SK-MEL-5 (cell line): ENCODE results near the gene HDHD5. TPM values are rescaled to one million over a fixed set of nuclear protein-coding genes. Genes with fewer than 3 reads are reported as not detected.

Experiments used
- DNase-seq: peaks from one replicate; pipeline ENCODE4 v3.0.0-alpha.2; 2016; ENCODE audit warnings: low read depth, low spot score
- in situ Hi-C: cut with HindIII; loops from 2 replicates; pipeline ENCODE4 v1.10.0; 2016; ENCODE audit warnings: low sequenced_read_pairs, high pct_unique_total_duplicates, low pct_unique_long_range_greater_than_20kb
- polyA plus RNA-seq, 2 experiments: library from polyadenylated mRNA; depleted of rRNA; stranded (reverse); fragments of >200 nt; gene quantifications; 2 replicates each; pipeline ENCODE4 v1.2.3, GENCODE V29; 2015
- total RNA-seq: library from RNA; depleted of rRNA; stranded (reverse); fragments of >200 nt; shearing (Covaris generic); gene quantifications from 2 replicates; pipeline ENCODE4 v1.2.3, GENCODE V29; 2014; rRNA removed

HDHD5 gene
- total RNA-seq, result 89.6 and 91.7 TPM in 2 replicates
- 99.4 and 99.9 TPM in 2 replicates for polyA plus RNA-seq (2015; cell fraction: cytosol; rRNA removed)
- 63.4 and 72.5 TPM in 2 replicates for polyA plus RNA-seq (2015; cell fraction: nucleus; rRNA removed)

- DNase-seq, result peak; percentile 85
- in situ Hi-C loops, result no loop called here
These were observed at the start of gene HDHD5 for GRCh38 chr22:17158568-17159503. Gene HDHD5 (minus strand): TSS chr22:17159277. CDS start chr22:17159251, 26 bp downstream.

DNA sequence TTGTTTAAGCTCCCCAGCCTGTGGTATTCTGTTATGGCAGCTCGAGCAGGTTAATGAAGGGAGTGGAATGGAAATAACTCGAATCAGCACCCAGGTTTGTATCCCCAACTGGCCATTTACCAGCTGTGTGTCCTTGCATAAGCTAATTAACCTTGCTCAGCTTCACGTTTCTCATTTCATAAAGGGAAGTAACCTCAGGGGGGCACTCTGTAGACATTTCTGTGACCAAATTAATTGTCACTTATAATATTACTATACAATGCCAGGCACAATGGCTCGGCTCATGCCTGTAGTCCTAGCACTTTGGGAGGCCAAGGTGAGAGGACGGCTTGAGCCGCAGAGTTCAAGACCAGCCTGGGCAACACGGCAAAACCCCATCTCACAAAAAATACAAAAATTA lies 46.4 kb upstream of the HDHD5 start:
- peak; percentile 35 for DNase-seq
- in situ Hi-C loops, result no loop called here

GRCh38 chr22:17201285-17201945 lies 42.3 kb upstream of the HDHD5 start:
- in situ Hi-C loops, result no loop called here
- DNase-seq, result peak; percentile 69

DNA sequence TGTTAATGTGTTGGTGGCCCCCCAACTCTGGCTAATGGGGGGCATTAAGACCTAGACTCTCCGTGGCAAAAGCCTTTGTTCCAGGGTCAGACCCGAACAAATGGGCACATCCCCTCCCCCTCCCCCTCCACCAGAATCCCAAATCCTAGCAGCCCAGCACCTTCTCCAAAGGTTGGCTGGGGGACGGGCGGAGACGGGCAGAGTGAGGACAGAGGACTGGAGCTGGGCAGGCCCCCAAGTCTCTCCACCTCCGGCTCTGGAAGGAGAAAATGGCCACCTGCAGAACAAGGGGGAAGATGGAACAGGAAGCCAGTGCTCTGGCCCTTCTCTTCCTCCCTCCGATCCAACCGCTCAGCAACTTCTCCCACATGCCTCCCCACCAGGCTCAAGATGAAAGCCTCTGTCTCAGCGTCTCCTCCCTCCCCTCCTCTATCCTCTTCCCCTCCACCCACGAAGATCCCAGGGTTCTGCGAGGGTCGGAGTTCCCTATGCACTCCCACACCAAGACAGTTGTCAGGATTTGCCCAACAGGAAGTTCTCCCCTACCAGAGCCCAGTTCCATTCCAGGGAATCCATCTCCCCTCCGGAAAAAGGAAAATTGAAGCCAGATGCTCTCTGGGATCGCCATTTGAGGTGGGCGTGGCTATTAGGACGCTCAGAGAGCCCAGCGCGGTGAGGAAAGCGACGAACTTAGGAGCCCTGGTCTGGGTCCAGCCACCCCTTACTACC lies 40.1 kb upstream of the HDHD5 start:
- in situ Hi-C loops, result no loop called here
- no peak for DNase-seq

DNA sequence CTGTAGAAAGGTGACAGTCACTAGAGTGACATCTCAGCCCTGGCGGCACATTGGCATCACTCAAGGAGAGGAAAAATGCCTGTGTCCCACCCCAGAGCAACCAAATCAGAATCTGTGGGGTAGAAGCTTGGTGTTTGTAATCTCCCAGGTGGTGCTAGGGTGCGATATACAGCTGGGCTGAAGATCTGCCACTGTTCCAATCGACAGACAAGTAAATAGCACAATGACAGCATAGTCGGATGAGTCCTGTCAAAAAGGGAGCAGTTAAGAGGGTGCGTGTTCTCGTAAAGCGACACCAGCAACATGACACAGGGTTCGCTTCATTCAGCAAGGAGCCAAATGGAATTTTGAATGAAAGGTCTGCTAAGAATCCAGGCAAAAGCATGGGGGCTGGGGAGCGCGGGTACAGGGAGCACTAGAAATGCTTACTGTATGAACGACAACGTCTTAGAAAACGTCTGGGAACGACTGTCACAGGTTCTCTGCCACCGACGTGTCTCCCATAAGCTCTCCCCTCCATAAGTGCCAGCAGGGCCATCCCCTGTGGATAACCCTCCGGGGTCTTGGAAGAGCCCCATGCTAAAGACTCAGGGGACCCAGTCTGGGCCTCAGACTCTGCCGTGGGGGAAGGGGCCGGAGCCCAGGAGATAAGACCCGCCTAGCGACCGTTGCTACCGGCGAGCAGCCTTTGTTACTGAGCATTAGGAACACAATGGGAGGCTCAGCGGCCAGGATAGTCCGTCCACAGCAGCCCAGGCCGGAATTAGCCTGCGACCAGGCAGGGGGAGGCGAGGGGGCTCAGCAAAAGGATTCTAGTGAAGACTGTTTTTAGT lies 39.3 kb upstream of the HDHD5 start:
- DNase-seq, result no peak
- in situ Hi-C loops, result no loop called here

GRCh38 chr22:17194213-17194612 lies 35.1 kb upstream of the HDHD5 start:
- in situ Hi-C loops, result no loop called here

GRCh38 chr22:17192186-17192585 lies 33.1 kb upstream of the HDHD5 start:
- in situ Hi-C loops, result no loop called here

More at GRCh38 chr22:17194213-17194612, 35.1 kb upstream of the HDHD5 start:
- DNase-seq, result no peak

GRCh38 chr22:17191163-17191784 lies 32.2 kb upstream of the HDHD5 start:
- no peak for DNase-seq
- in situ Hi-C loops, result no loop called here

More at GRCh38 chr22:17192186-17192585, 33.1 kb upstream of the HDHD5 start:
- no peak for DNase-seq

- no peak for DNase-seq
- in situ Hi-C loops, result no loop called here
These were observed 31.6 kb upstream of the HDHD5 start for GRCh38 chr22:17190702-17191101.

- DNase-seq, result no peak
- in situ Hi-C loops, result no loop called here
These were observed 17.6 kb upstream of the HDHD5 start for GRCh38 chr22:17176715-17177114.

GRCh38 chr22:17172029-17172833 lies 13.2 kb upstream of the HDHD5 start:
- no peak for DNase-seq
- in situ Hi-C loops, result no loop called here

DNA sequence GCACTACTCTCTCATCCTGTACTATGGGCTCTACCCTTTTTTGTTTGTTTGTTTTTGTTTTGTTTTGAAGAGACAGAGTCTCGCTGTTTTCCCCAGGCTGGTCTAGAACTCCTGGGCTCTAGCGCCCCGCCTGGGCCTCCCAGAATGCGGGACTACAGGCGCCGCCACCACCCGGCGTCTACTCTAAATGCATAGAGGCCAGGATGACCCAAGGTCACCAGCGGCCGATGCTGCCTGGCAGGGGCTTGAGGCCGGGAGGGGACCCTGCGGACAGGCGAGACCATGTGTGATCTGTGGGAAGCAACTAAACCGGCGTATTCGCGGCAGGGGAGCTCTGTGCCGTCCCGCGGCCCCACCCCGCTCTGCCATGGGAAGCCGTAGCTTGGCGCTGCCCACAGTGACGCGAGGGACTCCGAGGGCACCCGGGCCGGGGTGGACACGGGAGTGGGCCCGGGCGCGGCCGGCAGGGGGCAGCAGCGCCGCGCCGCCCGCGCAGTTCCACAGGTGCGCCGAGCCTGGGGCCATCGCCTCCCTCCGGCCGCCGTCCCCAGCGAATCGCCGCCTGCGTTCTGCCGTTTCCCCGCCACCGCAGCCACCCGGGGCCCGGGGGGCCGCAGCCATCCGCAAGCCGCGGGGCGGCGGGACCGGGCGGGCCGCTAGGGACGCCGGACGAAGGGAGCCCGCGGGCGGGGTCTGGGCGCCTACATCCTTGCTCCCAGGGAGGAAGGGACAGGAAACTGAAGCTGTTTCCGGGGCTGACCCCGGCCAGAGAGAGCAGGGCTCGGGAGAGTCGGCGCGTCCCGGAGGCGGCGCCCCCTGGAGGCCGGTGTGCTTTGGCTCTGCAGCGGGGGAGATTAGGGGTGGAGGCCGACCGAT lies 12.3 kb upstream of the HDHD5 start:
- in situ Hi-C loops, result no loop called here
- peak; percentile 95 for DNase-seq

- DNase-seq, result no peak
- in situ Hi-C loops, result no loop called here
These were observed 8.4 kb upstream of the HDHD5 start for GRCh38 chr22:17167486-17167885.

DNA sequence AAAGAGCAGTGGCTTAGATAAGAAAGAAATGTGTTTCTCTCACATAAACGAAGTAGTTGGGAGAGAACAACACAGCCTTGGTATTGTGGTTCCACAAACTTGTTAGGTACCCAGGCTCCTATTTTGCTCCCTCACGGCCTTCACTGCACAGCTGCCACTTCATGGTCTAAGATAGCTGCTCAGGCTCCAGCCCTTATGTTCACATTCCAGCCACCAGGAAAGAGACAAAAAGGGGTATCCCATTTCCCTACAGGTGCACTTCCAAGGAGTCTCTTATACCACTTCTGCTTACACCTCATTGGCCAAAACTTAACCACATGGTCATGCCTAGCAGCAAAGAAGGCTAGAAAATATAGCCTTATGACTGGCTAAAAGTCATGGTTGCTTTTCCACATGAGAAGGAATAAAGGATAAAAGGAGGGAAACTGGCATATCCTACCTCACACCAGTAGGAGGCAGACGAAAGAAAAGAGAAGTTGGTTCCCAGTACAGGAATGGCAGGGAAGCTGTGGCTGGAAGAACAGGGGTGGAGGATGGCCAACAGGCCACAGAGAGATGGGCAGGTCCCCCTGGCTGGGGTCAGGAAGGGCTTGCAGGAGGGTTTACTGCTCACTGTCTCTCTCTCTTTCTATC lies 5.4 kb upstream of the HDHD5 start:
- in situ Hi-C loops, result no loop called here
- DNase-seq, result peak; percentile 75

DNA sequence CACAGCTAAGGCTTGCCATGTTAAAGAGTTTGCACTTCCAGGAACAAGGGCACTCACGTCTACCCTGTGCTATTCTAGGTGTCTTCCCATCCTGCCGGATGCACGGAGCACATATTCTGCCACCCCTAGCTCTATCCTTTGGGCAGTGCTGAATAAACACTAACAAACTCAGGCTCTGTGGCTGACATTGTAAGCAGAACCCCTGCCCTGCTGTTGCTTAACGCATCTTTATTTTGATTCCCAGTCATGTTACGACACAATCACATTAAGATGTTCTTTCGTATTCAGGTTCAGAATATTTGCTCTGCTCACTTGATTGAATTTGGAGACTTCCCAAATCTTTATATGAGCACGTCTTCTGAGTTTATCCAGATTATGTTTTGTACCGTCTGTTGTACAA lies 3.7 kb upstream of the HDHD5 start:
- DNase-seq, result no peak
- in situ Hi-C loops, result no loop called here
